Erythroblast (primary cell): ENCODE results near the gene TICRR.
A peak's percentile ranks its signal among the peaks of the same experiment; 100 is the strongest.

Source experiments
- GATA1 ChIP-seq: IDR thresholded peaks from 2 replicates; pipeline ENCODE4 v1.6.1; 2011; ENCODE audit warnings: low read depth, mild to moderate bottlenecking, control low read depth, low read length, moderate library complexity
- POLR2A ChIP-seq: IDR thresholded peaks from 2 replicates; pipeline ENCODE4 v1.6.1; 2011; ENCODE audit warnings: mild to moderate bottlenecking, low read length

GRCh38 chr15:89575656-89576416, 567 bp downstream of the TICRR start:
- TF ChIP-seq POLR2A (peak; percentile 37), GATA1 (no peak)
